Dendritic cell treated with granulocyte-macrophage colony-stimulating factor and Interleukin-4, amounts not matched to agents 40 ng/mL and 50 ng/mL, for 4 days (primary cell): ENCODE measurements around the gene GPR26.

Experiments used
- H3K27ac Mint-ChIP-seq: one replicate; pipeline ENCODE4 v1.8.0; 2022; ENCODE audit warnings: mild to moderate bottlenecking, mixed read lengths
- H3K27me3 Mint-ChIP-seq: one replicate; pipeline ENCODE4 v1.8.0; 2022; ENCODE audit warnings: mild to moderate bottlenecking, mixed read lengths
- H3K36me3 Mint-ChIP-seq: one replicate; pipeline ENCODE4 v1.8.0; 2022; ENCODE audit warnings: low read depth, mixed read lengths
- H3K4me1 Mint-ChIP-seq: one replicate; pipeline ENCODE4 v1.8.0; 2022; ENCODE audit warnings: low read depth, mixed read lengths
- H3K4me3 Mint-ChIP-seq: one replicate; pipeline ENCODE4 v1.8.0; 2022; ENCODE audit warnings: mild to moderate bottlenecking, moderate library complexity, mixed read lengths
- H3K9me3 Mint-ChIP-seq: one replicate; pipeline ENCODE4 v1.8.0; 2022; ENCODE audit warnings: mixed read lengths
- intact Hi-C: fragments of 100-400 bp; cut with micrococcal nuclease; formaldehyde crosslinking; loops from one replicate; pipeline ENCODE4 v1.15.0; 2022

Gene GPR26

GRCh38 chr10:123742751-123743440 lies 76.7 kb downstream of the GPR26 start:
- H3K27ac Mint-ChIP-seq: no peak overlapping the region
- intact Hi-C loops: no loop called here
- no peaks in the 10 kb centered on the region for H3K4me1 Mint-ChIP-seq
- no peaks in the 10 kb centered on the region for H3K36me3 Mint-ChIP-seq
- no peaks in the 10 kb centered on the region for H3K27me3 Mint-ChIP-seq
- no peaks in the 10 kb centered on the region for H3K9me3 Mint-ChIP-seq
- no peak overlapping the region for H3K4me3 Mint-ChIP-seq

- intact Hi-C loops: no loop called here
- H3K9me3 Mint-ChIP-seq: no peaks in the 10 kb centered on the region
- H3K4me1 Mint-ChIP-seq: no peaks in the 10 kb centered on the region
- H3K4me3 Mint-ChIP-seq: no peak overlapping the region
- H3K36me3 Mint-ChIP-seq: no peaks in the 10 kb centered on the region
- no peaks in the 10 kb centered on the region for H3K27me3 Mint-ChIP-seq
- no peak overlapping the region for H3K27ac Mint-ChIP-seq
These were observed 77.5 kb downstream of the GPR26 start for GRCh38 chr10:123743441-123744223.

GRCh38 chr10:123744224-123744536 lies 78.0 kb downstream of the GPR26 start:
- H3K27ac Mint-ChIP-seq: no peak overlapping the region
- intact Hi-C loops: no loop called here
- H3K9me3 Mint-ChIP-seq: no peaks in the 10 kb centered on the region
- H3K4me3 Mint-ChIP-seq: no peak overlapping the region
- H3K36me3 Mint-ChIP-seq: no peaks in the 10 kb centered on the region
- no peaks in the 10 kb centered on the region for H3K4me1 Mint-ChIP-seq
- H3K27me3 Mint-ChIP-seq: no peaks in the 10 kb centered on the region
